IPS DF 19.7 (cell line): Measurements from ENCODE around the gene PTPRN2.

Experiments used
- DNase-seq: peaks from one replicate; pipeline ENCODE4 v3.0.0-alpha.2; 2013; ENCODE audit warnings: low read depth, low spot score

PTPRN2 gene

DNA sequence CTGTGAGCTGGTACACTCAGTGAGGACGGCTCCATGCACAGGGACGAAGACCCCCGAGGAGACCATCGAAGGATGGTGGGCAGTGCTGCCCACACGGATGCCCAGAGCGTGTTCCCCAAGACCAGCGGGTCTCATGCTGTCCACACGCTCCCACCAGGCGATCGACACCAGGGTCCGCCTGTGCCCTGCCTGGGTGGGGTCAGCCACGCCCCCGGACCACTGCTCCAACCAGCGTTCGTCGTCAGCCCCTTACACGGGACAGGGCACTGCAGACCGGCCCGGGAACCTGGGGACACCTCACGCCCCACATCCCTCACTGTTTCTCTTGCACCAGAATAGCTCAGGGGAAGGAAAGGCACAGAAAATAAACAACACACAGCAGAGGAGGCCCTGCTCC, 1027.4 kb downstream of the PTPRN2 start:
- DNase-seq, result no peak

DNA sequence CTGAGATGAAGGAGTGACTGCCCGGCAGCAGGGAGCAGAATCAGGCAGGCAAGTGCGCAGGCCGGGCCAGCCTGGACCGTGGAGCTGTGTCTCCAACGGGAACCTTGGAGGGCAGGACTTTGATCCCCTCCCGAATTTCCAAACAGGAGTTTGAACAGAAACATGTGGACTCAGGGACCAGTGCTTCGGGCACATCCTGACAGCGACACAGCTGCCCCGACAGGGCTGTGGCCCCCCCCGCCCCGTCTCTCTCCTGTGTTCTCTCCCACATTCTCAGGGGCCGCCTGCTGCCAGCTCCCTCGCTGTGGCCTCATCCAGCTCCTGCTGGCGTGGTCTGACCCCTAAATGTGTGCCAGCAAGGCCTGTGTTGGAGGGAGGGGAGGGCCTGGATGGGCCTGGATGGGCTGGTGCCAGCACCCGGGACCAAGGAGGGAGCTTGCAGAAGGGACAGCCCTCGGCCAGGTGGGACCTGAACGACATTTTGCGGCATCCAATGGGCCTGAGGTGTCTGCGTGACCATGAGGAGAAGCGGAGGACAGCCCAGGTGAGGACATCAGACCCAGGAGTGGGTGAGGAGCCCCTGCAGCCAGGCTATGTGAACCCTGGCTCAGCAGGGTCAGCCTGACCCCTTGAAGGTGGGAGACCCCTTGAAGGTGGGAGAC, 1027.9 kb downstream of the PTPRN2 start:
- DNase-seq, result no peak

DNA sequence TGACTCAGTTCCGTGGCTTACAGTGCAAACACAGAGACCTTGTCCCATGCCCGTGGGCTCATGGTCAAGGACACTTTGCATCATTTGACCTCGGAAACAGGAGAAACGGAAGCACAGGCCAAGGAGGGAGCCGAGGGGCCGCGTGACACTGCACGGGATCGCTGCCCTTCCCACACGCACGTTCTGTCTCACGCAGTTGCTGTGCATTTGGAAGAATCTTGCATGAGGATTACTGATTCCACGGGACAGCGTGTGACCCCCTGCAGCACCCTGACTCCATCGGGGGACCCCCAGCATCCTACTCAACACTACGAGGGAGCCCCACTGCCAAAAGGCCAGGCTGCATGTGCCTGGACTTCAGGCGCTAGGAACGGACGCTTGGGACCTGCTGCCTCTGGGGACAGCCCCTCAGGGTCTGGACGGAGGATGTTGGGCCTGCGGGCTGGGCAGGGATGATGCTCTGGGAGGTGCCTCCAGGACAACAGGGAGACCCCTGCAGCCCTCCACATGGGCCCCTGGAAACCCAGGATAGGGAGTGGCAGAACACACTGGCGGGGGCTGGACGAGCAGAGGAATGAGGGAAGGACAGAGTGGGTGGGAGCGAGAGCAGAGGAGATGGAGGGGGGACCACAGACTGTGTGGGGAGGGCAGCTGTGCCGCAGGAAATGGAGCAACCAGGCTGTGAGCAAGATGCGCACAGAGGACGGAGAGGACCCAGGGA, 1028.6 kb downstream of the PTPRN2 start:
- DNase-seq, result no peak

DNA sequence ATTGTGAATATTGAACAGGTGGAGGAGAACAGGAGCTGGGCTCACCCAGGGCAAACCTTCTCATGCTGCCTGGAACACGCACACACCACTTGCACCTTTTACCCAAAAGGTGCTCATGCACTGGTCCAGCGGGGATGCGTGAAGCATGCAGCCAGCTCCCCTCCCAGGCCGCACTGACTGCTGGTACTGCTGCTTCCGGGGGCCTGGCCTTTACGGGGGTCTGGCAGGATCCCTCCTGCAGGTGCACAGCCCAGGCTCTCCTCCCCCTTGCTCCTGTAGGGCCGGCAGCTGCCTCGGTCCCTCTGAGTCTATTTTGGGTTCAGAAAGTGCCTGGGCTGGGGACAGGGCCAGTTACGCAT, 1029.1 kb downstream of the PTPRN2 start:
- no peak for DNase-seq

DNA sequence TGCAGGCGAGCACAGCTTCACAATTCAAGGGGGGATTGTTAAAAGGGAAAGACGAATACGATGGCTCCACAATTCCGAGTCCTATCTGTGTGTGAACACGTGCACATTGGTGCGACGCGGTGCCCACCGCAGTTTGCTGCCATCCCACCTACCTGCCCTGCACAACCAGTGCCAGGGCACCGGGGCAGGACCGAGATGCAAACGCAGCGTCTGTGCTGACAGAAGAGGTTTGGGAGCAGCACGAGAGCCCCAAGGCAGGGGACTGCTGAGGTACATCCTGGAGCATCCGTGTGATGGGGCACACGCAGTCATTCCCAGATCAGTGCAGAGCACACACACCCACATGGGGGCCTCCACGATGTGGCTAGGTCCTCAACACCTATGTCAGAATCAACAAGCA, 1029.6 kb downstream of the PTPRN2 start:
- DNase-seq, result no peak

DNA sequence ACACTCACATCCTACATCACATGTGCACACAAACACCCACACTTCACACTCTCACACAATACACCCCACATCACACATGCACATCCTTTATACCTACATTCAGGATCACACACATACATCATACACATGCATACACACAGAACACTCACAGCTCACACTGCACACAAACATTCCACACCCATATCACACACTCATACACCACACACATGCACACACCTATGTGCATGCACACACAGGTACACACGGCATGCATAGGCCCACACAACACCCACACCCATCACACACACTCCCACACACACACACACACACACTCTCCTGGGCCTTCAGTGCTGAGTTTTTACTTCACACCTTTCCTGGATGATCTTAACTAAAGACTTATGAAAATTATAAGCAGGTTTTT, 1030.4 kb downstream of the PTPRN2 start:
- no peak for DNase-seq

DNA sequence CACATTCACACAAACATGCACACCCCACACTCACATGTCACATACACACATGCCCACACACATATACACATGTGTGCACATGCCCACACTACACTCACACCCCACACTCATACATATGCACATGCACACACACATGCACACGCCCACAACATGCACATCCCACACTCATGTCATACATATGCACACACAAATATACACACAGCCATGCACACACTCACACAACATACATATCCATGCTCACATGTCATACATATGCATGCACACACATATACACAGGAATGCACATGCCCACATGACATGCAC, 1031.0 kb downstream of the PTPRN2 start:
- DNase-seq, result no peak

DNA sequence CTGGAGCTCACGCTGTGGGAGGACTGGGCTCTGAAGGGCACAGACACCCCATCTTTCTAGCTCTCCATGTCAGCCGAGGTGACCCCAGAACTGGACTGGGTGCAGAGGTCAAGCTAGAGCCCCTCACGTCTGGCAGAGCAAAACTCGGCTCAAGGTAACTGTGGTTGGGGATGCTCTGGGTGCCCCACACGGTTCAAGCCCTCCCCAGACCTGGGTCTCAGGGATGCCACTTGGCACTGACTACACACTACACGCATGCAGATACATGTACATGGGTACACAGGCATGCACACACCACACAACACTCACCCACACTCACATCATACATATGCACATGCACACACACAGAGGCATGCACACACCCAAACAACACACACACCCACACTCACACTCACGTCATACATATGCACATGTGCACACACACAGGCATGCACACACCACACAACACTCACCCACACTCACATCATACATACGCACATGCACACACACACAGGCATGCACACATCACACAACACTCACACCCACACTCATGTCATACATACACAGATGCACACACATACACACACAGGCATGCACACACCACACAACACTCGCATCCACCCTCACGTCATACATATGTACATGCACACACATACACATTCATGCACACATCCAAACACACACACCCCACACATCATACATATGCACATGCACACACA, 1031.5 kb downstream of the PTPRN2 start:
- no peak for DNase-seq

DNA sequence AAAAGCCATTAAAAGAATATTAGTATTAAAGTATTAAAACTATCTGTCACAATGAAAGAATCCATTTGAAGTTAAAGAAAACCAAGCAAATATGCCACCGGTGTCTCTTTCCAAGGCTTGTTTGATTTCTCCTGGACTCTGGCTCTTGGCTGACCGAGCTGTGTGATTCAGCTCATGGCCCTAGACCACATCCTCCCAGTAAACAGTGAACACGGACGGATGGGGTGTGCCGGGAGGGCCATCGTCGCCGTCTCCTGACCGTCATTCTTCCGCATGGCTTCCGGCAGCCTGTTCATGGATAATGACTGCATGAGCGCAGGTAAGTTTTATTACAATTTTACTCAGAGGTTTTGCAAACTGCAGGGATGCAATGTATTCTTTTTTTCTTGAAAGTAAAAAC, 1032.3 kb downstream of the PTPRN2 start:
- no peak for DNase-seq

DNA sequence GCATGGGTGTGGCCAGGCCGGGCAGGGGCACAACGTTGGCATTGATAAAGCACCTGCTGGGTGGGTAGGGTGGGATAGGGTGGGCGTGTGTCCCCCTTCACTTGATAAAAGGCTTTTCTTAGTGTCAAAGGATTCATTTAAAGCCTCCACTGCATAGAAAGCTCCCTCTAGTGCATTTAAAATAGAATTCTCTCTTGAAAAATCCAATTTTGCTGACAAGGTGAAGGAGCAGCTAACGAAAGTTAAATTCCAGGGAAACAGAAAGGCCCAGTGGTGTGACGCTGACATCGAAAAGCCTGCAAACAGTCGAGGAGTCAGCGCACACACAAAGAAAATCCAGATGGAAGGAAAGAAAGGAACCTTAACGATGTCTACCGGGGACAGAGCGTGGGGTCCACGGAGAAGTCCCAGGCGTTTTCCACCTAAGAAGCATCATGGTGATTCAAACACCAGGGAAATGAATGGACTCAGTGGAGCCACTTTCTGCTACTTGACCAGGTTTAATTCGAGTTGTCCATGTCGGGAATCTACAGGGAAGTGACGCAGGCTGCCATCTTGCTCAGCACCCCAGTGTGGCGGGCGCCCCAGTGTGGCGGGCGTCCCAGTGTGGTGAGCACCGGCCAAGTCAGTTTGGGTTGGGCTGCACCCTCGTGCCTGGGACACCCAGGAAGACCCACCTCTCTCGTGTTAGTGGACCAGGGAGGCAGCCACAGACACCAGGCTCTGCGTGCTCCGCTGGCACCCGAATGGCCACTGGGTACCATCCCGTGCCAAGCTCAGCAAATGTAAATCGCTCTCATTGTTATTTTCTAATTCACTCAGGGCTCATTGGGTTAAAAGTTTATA, 1033.0 kb downstream of the PTPRN2 start:
- DNase-seq, result no peak

DNA sequence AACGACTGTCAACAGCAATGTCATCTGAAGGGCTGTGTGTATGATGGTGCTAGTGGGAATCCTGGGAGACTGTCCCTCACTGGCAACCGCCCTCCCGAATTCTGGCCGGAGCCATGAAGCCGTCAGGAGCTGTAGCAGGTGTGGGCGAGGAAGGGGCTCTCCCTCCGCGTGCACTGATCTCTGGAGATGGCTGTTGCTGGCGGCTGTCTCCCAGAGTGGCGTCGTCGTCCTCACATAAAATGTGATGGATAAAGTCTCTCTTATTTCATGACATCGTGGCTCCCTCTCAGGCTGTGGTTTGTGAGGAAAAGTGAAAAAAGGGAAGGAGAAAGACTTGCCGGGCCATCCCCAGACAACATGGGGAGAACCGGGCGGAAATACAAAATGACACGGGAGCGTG, 1034.4 kb downstream of the PTPRN2 start:
- no peak for DNase-seq

DNA sequence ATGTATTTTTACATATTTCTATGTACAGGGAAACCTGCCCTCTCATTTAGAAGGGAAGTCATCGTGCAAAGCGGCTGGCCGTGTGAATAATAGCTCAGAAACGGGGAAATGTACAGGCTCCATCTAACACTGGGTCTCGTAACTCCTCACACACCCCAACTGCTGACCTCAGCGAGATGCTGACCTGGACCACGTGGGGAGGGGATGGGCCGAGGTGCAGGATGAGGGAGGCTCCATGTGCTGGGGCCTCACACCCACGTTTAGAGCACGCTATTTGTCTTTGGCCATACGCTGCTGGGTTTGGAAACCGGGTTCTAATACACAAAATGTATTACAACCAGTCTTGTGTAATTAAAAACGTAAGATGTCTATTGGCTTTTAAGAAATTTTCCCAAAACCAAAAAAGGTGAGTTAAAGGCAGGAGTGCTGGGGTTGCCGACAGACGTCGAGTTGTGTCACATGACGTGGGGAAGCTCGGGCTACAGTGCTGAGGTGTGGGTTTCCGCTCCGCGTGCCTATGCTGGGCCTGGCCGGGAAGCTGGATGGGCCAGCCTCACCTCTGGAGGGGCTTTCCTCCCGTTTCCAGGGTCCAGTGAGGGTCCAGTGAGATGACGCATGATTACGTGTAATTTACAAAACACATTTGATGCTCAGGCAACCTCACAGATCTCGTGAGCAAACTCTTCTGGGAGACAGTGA, 1035.2 kb downstream of the PTPRN2 start:
- no peak for DNase-seq

DNA sequence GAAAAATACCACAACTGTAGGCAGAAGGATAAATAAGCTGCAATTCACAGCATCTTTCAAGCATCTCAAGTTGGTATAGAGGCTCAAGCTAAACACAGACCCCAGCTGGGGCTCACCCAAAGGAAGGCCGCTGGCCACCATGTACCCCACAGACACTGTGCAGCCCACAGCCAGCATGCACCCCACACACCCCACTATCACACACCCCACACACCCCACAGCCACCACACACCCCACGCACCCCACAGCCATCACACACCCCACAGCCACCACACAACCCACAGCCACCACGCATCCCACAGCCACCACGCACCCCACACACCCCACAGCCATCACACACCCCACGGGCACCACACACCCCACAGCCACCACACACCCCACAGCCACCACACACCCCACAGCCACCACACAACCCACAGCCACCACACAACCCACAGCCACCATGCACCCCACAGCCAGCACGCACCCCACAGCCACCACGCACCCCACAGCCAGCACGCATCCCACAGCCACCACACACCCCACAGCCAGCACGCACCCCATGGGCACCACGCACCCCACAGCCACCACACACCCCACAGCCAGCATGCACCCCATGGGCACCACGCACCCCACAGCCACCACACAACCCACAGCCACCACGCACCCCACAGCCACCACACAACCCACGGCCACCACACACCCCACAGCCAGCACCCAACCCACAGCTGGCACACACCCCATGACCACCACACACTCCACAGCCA, 1036.1 kb downstream of the PTPRN2 start:
- DNase-seq, result no peak

DNA sequence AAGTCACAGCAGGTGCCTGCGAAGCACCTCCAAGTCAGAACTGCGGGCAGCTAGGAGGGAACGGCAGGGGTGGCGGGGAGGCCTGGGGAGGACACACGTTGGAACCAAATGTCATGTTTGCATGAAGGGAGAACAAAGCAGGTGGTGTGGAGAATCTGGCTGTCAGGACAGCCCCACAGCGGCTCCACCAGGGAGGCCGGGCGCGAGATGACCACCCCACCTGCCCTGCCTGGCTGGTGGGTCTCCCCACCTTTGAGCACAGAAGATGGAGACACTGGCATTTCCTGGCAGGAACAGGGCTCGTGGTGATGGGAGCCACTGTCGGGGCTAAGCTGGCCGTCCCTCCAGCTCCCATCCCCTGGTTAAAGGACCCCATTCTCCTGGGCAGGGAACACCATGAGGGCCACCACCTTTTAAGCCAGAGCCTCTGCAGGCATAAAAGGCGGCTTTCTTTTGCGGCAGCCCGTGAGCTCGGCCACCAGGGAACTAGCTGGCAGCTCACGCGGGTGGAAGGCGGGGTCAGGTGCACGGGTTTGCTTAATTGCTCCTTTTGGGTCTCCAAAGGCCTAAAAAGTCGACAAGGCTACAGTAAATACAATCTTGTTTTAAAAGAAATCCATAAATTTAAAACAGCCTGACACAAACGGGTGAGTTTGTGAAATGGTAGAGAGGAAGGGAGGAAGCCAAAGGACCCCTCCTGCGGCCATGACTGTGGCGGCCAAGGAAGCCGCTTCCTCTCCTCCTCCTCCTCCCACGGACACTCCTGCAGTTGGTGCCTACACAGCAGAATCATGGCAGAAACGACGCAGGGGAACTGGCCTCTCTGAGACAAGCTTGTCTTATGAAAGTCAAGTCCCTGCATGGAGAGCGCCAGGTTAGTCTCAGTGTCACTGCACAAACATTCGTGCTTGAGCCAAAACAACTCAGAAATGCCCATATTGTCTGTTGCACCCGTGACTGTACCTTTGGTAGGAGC, 1037.0 kb downstream of the PTPRN2 start:
- no peak for DNase-seq

DNA sequence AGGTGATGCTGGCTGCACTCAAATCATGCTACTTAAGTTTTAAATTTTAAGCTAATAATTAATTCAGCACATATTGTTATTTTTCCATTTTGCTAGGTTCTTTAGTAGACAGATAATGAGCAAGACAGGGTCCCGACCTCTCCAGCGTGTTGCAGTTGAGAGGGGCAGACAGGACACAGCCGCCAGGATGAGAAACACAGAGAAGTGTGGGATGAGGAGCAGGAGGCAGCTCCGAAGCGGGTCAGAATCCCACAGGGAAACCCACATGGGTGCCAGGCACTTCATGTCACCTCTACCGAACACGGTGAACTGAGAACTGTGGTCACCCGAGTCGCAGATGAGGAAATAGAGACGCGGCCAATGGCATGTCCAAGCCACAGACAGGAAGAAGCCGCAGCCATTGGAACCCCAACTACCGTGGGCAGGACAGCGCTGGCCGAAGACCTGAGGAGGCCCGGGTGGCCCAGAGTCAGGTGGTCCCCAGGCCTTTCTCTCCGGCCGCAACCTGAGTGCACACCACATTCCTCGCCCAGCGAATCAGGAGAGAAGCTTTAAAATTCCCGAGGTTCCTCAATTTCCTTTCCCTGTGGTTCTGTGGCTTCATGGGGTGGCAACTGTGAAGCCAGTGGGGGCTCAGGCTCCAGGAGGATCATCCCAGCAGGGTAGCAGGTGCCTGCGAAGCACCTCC, 1037.9 kb downstream of the PTPRN2 start:
- no peak for DNase-seq

DNA sequence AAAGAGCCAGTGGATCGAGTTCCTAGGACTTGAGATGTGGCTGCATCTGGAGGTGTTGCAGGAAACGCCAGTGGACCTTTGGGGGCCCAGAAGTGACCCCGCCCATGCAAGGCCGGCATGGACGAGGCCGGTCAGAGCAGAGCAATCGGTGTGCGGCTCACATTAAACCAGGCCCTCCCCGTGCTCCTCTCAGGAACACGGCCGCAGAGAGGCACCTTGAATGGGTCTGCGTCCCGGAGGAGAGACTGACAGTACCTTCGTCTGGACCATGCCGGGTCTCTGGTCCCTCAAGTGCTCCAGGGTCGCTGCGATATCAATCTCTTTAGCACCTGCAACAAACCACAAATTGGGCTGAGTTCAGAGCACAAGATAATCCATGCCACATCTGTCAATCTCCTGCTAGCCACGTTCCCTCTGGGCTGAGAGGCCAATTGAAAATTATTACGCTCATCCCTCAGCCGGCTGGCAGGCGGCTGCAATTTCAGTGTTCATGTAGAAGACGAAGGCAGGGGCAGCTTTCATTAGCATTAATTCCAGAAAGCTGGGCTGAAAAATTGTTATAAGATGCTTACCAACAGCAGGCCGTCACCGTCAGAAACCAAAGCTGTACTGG, 1038.8 kb downstream of the PTPRN2 start:
- DNase-seq, result no peak

DNA sequence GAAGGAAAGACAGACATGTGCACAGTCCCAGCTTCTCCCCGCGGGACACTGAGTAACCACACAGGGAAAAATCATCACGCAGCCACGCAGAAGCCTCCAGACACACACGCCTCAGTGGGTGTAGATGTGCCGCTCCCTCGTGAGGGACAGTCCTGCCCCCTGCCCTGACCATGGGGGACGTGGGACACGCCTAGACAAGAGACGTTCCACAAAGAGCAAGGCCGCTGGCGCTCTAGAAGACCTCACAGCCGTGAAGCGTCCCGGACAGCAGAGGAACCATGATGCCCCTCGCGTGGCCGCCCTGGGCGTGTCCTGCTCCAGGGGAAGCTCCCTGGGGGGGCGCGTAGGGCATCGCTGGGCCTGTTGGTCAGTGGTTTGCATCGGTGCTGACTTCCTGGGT, 1040.0 kb downstream of the PTPRN2 start:
- no peak for DNase-seq

DNA sequence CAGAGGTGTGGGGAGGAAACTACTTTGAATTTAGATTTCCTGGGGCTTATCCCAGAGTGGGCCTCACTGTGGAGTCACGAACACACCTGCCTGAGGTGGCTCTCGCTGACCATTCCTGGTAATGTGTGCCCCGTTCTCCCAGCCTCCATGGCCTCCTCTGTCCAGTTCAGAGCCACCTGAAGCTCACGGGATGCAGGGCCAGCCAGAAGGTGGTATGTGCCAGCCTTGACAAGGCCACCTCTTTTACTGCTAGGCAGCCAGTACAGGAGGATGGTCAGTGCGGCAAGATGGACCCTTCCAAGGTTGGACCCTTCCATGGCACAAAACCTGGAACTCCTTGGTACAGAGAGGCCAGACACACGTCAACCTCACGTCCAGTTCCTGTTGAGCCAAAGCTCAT, 1040.5 kb downstream of the PTPRN2 start:
- DNase-seq, result no peak

DNA sequence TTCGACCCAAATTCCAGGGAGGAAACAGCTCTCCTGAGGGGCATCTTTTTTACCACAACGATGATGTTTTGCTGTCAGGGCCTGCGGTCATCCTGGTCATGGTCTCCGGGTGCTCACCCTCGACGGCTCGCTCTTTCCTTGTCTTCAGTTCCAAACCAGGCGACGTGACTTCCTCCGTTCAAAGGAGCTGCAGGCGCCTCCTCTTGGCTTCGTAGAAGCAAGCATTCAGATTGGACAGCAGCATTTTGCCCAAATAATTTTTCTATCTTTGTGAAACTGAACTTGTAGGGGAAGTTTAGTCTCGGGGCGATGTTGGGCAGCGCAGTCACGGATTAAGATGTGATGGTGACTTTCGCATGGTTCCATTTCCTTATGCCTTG, 1042.0 kb downstream of the PTPRN2 start:
- DNase-seq, result no peak
